Astrocyte of the hippocampus (primary cell): Measurements from ENCODE around the gene JAM3.

ENCODE experiments used
- DNase-seq: peaks from one replicate; pipeline ENCODE4 v3.0.0; 2011; ENCODE audit warnings: low read depth, low spot score

The JAM3 gene

GRCh38 chr11:134039726-134040385 is 29.0 kb upstream of the JAM3 start:
- DNase-seq: no peak

GRCh38 chr11:134040386-134041302 is 28.2 kb upstream of the JAM3 start:
- DNase-seq: peak; percentile 63

GRCh38 chr11:134041349-134041748 is 27.5 kb upstream of the JAM3 start:
- no peak for DNase-seq

GRCh38 chr11:134041791-134042696 is 26.8 kb upstream of the JAM3 start:
- no peak for DNase-seq

- no peak for DNase-seq
Measured at GRCh38 chr11:134043821-134044420, 25.0 kb upstream of the JAM3 start.

GRCh38 chr11:134044514-134045284 is 24.2 kb upstream of the JAM3 start:
- DNase-seq: no peak

GRCh38 chr11:134045799-134046635 is 22.9 kb upstream of the JAM3 start:
- DNase-seq: peak; percentile 71

GRCh38 chr11:134046681-134047449 is 22.0 kb upstream of the JAM3 start:
- no peak for DNase-seq

- DNase-seq: peak; percentile 65
Measured at GRCh38 chr11:134047586-134047999, 21.3 kb upstream of the JAM3 start.

- DNase-seq: no peak
Measured at GRCh38 chr11:134048028-134048427, 20.8 kb upstream of the JAM3 start.

- DNase-seq: no peak
Measured at GRCh38 chr11:134049303-134049702, 19.6 kb upstream of the JAM3 start.

GRCh38 chr11:134050541-134051383 is 18.1 kb upstream of the JAM3 start:
- peak; percentile 85 for DNase-seq

GRCh38 chr11:134052395-134052987 is 16.4 kb upstream of the JAM3 start:
- no peak for DNase-seq

GRCh38 chr11:134052988-134053945 is 15.6 kb upstream of the JAM3 start:
- DNase-seq: no peak

- DNase-seq: no peak
Measured at GRCh38 chr11:134055029-134055428, 13.8 kb upstream of the JAM3 start.

GRCh38 chr11:134060316-134060715 is 8.6 kb upstream of the JAM3 start:
- DNase-seq: no peak
